NCI-H82 (cell line): ENCODE measurements around the gene CMAS.
A peak's percentile ranks its signal among the peaks of the same experiment; 100 is the strongest.
"Not testable (repeated sequence)": the region's sequence is repeated elsewhere in the genome, so short reads cannot be mapped to it uniquely, and the experiment has no call there.

Source experiments
- DNase-seq: peaks from one replicate; lab custom pipeline; 2025; lab: John Stamatoyannopoulos, UW

The CMAS gene

GRCh38 chr12:22047494-22047893 is 1.5 kb downstream of the CMAS start:
- DNase-seq, result no peak

- DNase-seq, result no peak
These were observed 2.5 kb downstream of the CMAS start for GRCh38 chr12:22048351-22049041.

- DNase-seq, result no peak
These were observed 4.1 kb downstream of the CMAS start for GRCh38 chr12:22050078-22050477.

GRCh38 chr12:22051114-22051698 is 5.2 kb downstream of the CMAS start:
- DNase-seq, result no peak

- not testable (repeated sequence) for DNase-seq
These were observed 7.0 kb downstream of the CMAS start for GRCh38 chr12:22052994-22053393.

- no peak for DNase-seq
These were observed 8.1 kb downstream of the CMAS start for GRCh38 chr12:22054155-22054554.

GRCh38 chr12:22056607-22057006 is 10.6 kb downstream of the CMAS start:
- DNase-seq, result no peak

- no peak for DNase-seq
These were observed 14.1 kb downstream of the CMAS start for GRCh38 chr12:22059976-22060647.

GRCh38 chr12:22064968-22065367 is 18.9 kb downstream of the CMAS start:
- DNase-seq, result no peak

- DNase-seq, result no peak
These were observed 20.3 kb downstream of the CMAS start for GRCh38 chr12:22066310-22066709.

- no peak for DNase-seq
These were observed 23.8 kb downstream of the CMAS start for GRCh38 chr12:22069851-22070250.

GRCh38 chr12:22082190-22082701 is 36.2 kb downstream of the CMAS start:
- DNase-seq, result peak; percentile 19

- DNase-seq, result peak; percentile 24
These were observed 37.1 kb downstream of the CMAS start for GRCh38 chr12:22083167-22083566.

- no peak for DNase-seq
These were observed 38.8 kb downstream of the CMAS start for GRCh38 chr12:22084852-22085251.

- DNase-seq, result no peak
These were observed 42.9 kb downstream of the CMAS start for GRCh38 chr12:22088886-22089285.

GRCh38 chr12:22089486-22089885 is 43.5 kb downstream of the CMAS start:
- DNase-seq, result no peak

GRCh38 chr12:22099062-22099461 is 53.0 kb downstream of the CMAS start:
- not testable (repeated sequence) for DNase-seq

- peak; percentile 63 for DNase-seq
These were observed 55.1 kb downstream of the CMAS start for GRCh38 chr12:22100958-22101748.

- DNase-seq, result no peak
These were observed 55.8 kb downstream of the CMAS start for GRCh38 chr12:22101749-22102243.

- DNase-seq, result no peak
These were observed 57.4 kb downstream of the CMAS start for GRCh38 chr12:22103418-22103817.

- no peak for DNase-seq
These were observed 59.5 kb downstream of the CMAS start for GRCh38 chr12:22105542-22105941.

- DNase-seq, result no peak
These were observed 64.2 kb downstream of the CMAS start for GRCh38 chr12:22110176-22110575.
